ENCODE data around the gene SLC41A1.

GRCh38 chr1:205772607-205773032, 40.4 kb downstream of the SLC41A1 start:
- TF ChIP-seq CTCF (conservative IDR thresholded peaks at IDR 0.05; ENCODE audit: low read length) (no peak), EZH2phosphoT487 (IDR thresholded peaks at IDR 0.05; ENCODE audit: borderline replicate concordance) (no peak)

Data from Loucy (cell line).